GM18951 (cell line): ENCODE data around the gene ANXA2R.

Source experiments
- POLR2A ChIP-seq: IDR thresholded peaks from 4 replicates; pipeline ENCODE4 v1.6.1; 2011; ENCODE audit warnings: mild to moderate bottlenecking; ENCODE audit not compliant: insufficient read length, insufficient read depth; ENCODE audit errors: extremely low read depth
- in situ Hi-C: fragments of 300-500 bp; cut with MboI; formaldehyde crosslinking; loops from one replicate; pipeline ENCODE4 v1.12.0; 2022; ENCODE audit warnings: low sequenced_read_pairs, mixed read lengths, inconsistent platforms; ENCODE audit not compliant: unreplicated experiment

The ANXA2R gene

GRCh38 chr5:42992088-42992879 lies 47.8 kb downstream of the ANXA2R start:
- TF ChIP-seq POLR2A, result peak; percentile 76
- in situ Hi-C loops, result no loop called here

- in situ Hi-C loops, result no loop called here
- no peak for TF ChIP-seq POLR2A
Observed at GRCh38 chr5:42991404-42992087, 48.6 kb downstream of the ANXA2R start.

GRCh38 chr5:42990892-42991291 lies 49.2 kb downstream of the ANXA2R start:
- no peak for TF ChIP-seq POLR2A
- in situ Hi-C loops, result no loop called here
